H1 (cell line): ENCODE measurements around the gene MARCHF10. TPM values are rescaled to one million over a fixed set of nuclear protein-coding genes. Genes with fewer than 3 reads are reported as not detected.

Experiments
- CTCF ChIA-PET: fragments of 300-600 bp; sonication (Branson Sonifier 250); formaldehyde crosslinking; loops from one replicate; lab custom pipeline; 2021; ENCODE audit not compliant: partially characterized antibody; lab: Charles Lee
- POLR2A ChIA-PET: fragments of 300-600 bp; sonication (Branson Sonifier 250); formaldehyde crosslinking; loops from one replicate; lab custom pipeline; 2021; ENCODE audit warnings: inconsistent platforms; ENCODE audit not compliant: partially characterized antibody; lab: Charles Lee
- DNase-seq, 2 experiments: peaks; one replicate each; pipeline versions ENCODE4 v3.0.0 to v3.0.0-alpha.2; 2010 to 2022; ENCODE audit warnings: low spot score in 2 of 2, low read depth in 1 of 2, mixed read lengths in 1 of 2
- FAIRE-seq: peaks from 2 replicates; lab custom pipeline; 2011; peaks lifted over from hg19 to GRCh38; lab: Jason Lieb, UNC
- H2AFZ ChIP-seq: 2 replicates; pipeline ENCODE4 v1.8.1; 2012; ENCODE audit warnings: low read length, inconsistent platforms
- H2AK5ac ChIP-seq: 2 replicates; pipeline ENCODE4 v1.6.1; 2013; ENCODE audit warnings: low read depth, low read length
- H2BK120ac ChIP-seq: replicated peaks from 2 replicates; pipeline ENCODE3; 2013; ENCODE audit warnings: low read depth, low read length, inconsistent platforms
- H2BK12ac ChIP-seq: 2 replicates; pipeline ENCODE4 v1.6.1; 2013; ENCODE audit warnings: low read depth, low read length
- H2BK15ac ChIP-seq: 2 replicates; pipeline ENCODE4 v1.6.1; 2013; ENCODE audit warnings: low read length
- H2BK20ac ChIP-seq: 2 replicates; pipeline ENCODE4 v1.6.1; 2013; ENCODE audit warnings: low read length
- H2BK5ac ChIP-seq: 2 replicates; pipeline ENCODE4 v1.6.1; 2013; ENCODE audit warnings: low read depth, low read length
- H3K14ac ChIP-seq: 2 replicates; pipeline ENCODE4 v1.6.1; 2013; ENCODE audit warnings: inconsistent platforms; ENCODE audit not compliant: insufficient read length
- H3K18ac ChIP-seq: 2 replicates; pipeline ENCODE4 v1.6.1; 2013; ENCODE audit warnings: low read length; ENCODE audit errors: extremely low read depth
- H3K23ac ChIP-seq: 2 replicates; pipeline ENCODE4 v1.6.1; 2013; ENCODE audit warnings: inconsistent platforms; ENCODE audit not compliant: insufficient read length
- H3K23me2 ChIP-seq: 2 replicates; pipeline ENCODE4 v1.6.1; 2013; ENCODE audit warnings: low read depth, low read length
- H3K27ac ChIP-seq: 2 replicates; pipeline ENCODE4 v1.6.1; 2011; ENCODE audit warnings: low read depth, low read length, inconsistent platforms
- H3K27me3 ChIP-seq, 4 experiments: replicated peaks in 1 of 4; 1 replicate in 1 of 4; 2 replicates in 3 of 4; pipeline versions ENCODE4 v1.6.1 to v1.8.1; 2011 to 2013; ENCODE audit warnings: low read length in 3 of 4, mild to moderate bottlenecking in 3 of 4, inconsistent platforms in 2 of 4, mixed read lengths in 2 of 4, moderate library complexity in 1 of 4; ENCODE audit not compliant: control insufficient read depth in 3 of 4, insufficient read depth in 3 of 4; ENCODE audit errors: extremely low read depth in 1 of 4
- H3K36me3 ChIP-seq, 4 experiments: 2 replicates each; pipeline versions ENCODE4 v1.6.1 to v1.8.1; 2011 to 2013; ENCODE audit warnings: mild to moderate bottlenecking in 4 of 4, low read length in 3 of 4, moderate library complexity in 2 of 4, control low read depth in 1 of 4, inconsistent platforms in 1 of 4; ENCODE audit not compliant: insufficient read depth in 4 of 4, control insufficient read depth in 2 of 4
- H3K4ac ChIP-seq: replicated peaks from 2 replicates; pipeline ENCODE3; 2013; ENCODE audit warnings: low read length, low read depth, mixed read lengths, inconsistent platforms; ENCODE audit not compliant: insufficient read length
- H3K4me1 ChIP-seq, 4 experiments: replicated peaks in 1 of 4; 1 replicate in 1 of 4; 2 replicates in 3 of 4; pipeline versions ENCODE4 v1.6.1 to v1.8.1; 2011 to 2013; ENCODE audit warnings: low read length in 3 of 4, inconsistent platforms in 2 of 4, mixed read lengths in 1 of 4; ENCODE audit not compliant: insufficient read depth in 4 of 4, control insufficient read depth in 3 of 4
- H3K4me2 ChIP-seq, 2 experiments: 2 replicates each; pipeline versions ENCODE4 v1.6.1 to v1.8.1; 2011 to 2013; ENCODE audit warnings: low read depth in 2 of 2, low read length in 2 of 2, control low read depth in 1 of 2, inconsistent platforms in 1 of 2, mild to moderate bottlenecking in 1 of 2; ENCODE audit not compliant: insufficient read depth in 1 of 2
- H3K4me3 ChIP-seq, 4 experiments: fragments of 200-600, 300-600 bp in 1 of 4; sonication (generic), shearing (Covaris generic), sonication (Bioruptor Twin) in 1 of 4; 2 replicates each; pipeline versions ENCODE4 v1.5.1 to v1.8.1; 2011 to 2016; ENCODE audit warnings: low read length in 4 of 4, low read depth in 3 of 4, control low read depth in 2 of 4, inconsistent platforms in 2 of 4, mild to moderate bottlenecking in 2 of 4, mixed read lengths in 1 of 4, moderate library complexity in 1 of 4; ENCODE audit not compliant: insufficient read depth in 2 of 4; ENCODE audit errors: extremely low read depth in 1 of 4
- H3K56ac ChIP-seq: replicated peaks from 2 replicates; pipeline ENCODE3; 2013; ENCODE audit warnings: low read depth, mild to moderate bottlenecking, mixed read lengths, low read length, inconsistent platforms; ENCODE audit not compliant: insufficient read length
- H3K79me1 ChIP-seq: 2 replicates; pipeline ENCODE4 v1.6.1; 2013; ENCODE audit warnings: low read depth, low read length, control low read depth
- H3K79me2 ChIP-seq, 2 experiments: 2 replicates each; pipeline versions ENCODE4 v1.6.1 to v1.8.1; 2012 to 2013; ENCODE audit warnings: low read length in 2 of 2, mild to moderate bottlenecking in 2 of 2, inconsistent platforms in 1 of 2; ENCODE audit not compliant: insufficient read depth in 2 of 2, control insufficient read depth in 1 of 2
- H3K9ac ChIP-seq, 4 experiments: replicated peaks in 1 of 4; 1 replicate in 1 of 4; 2 replicates in 3 of 4; pipeline versions ENCODE4 v1.6.1 to v1.8.1; 2011 to 2013; ENCODE audit warnings: low read depth in 3 of 4, low read length in 3 of 4, control low read depth in 2 of 4, mild to moderate bottlenecking in 2 of 4, moderate library complexity in 2 of 4, inconsistent platforms in 1 of 4; ENCODE audit errors: extremely low read depth in 1 of 4
- H3K9me3 ChIP-seq, 2 experiments: 2 replicates each; pipeline versions ENCODE4 v1.6.1 to v1.8.1; 2012 to 2013; ENCODE audit warnings: mild to moderate bottlenecking in 2 of 2, moderate library complexity in 2 of 2, control low read depth in 1 of 2, inconsistent platforms in 1 of 2, low read depth in 1 of 2, low read length in 1 of 2, mixed read lengths in 1 of 2; ENCODE audit not compliant: insufficient read depth in 2 of 2
- H4K20me1 ChIP-seq, 2 experiments: replicated peaks in 1 of 2; 2 replicates each; pipeline versions ENCODE3 to v1.8.1; 2011 to 2013; ENCODE audit warnings: inconsistent platforms in 2 of 2, low read length in 2 of 2, mild to moderate bottlenecking in 1 of 2; ENCODE audit not compliant: insufficient read depth in 2 of 2, control insufficient read depth in 1 of 2
- H4K5ac ChIP-seq: 2 replicates; pipeline ENCODE4 v1.6.1; 2013; ENCODE audit warnings: low read length, low read depth, mixed read lengths, inconsistent platforms; ENCODE audit not compliant: insufficient read length
- H4K8ac ChIP-seq: 2 replicates; pipeline ENCODE4 v1.8.0; 2013; ENCODE audit warnings: mild to moderate bottlenecking, moderate library complexity, low read length, inconsistent platforms; ENCODE audit not compliant: insufficient read depth; ENCODE audit errors: extremely low read depth
- H4K91ac ChIP-seq: replicated peaks from 2 replicates; pipeline ENCODE3; 2013; ENCODE audit warnings: low read length, mixed read lengths, inconsistent platforms; ENCODE audit not compliant: insufficient read length
- EGR1 ChIP-seq: IDR thresholded peaks from 2 replicates; pipeline ENCODE4 v1.6.1; 2011; ENCODE audit warnings: low read depth, low read length, borderline replicate concordance
- GTF2F1 ChIP-seq: IDR thresholded peaks from 2 replicates; pipeline ENCODE4 v1.6.1; 2012; ENCODE audit warnings: low read depth, low read length, improper control_type of control experiment, borderline replicate concordance
- JUND ChIP-seq: IDR thresholded peaks from 2 replicates; pipeline ENCODE4 v1.6.1; 2011; ENCODE audit warnings: mild to moderate bottlenecking, improper control_type of control experiment, low read length
- POLR2A ChIP-seq, 2 experiments: IDR thresholded peaks; 1 replicate in 1 of 2; 2 replicates in 1 of 2; pipeline ENCODE4 v1.6.1; 2011; ENCODE audit warnings: low read depth in 2 of 2, low read length in 2 of 2, mild to moderate bottlenecking in 2 of 2; ENCODE audit errors: control extremely low read depth in 1 of 2
- POU5F1 ChIP-seq: IDR thresholded peaks from 2 replicates; pipeline ENCODE4 v1.6.1; 2011; ENCODE audit warnings: low read depth, mild to moderate bottlenecking, low read length, moderate library complexity
- RNF2 ChIP-seq: fragments of 200-900, 300-1000 bp; sonication (generic); IDR thresholded peaks from 2 replicates; pipeline ENCODE4 v1.7.1; 2016; ENCODE audit warnings: borderline replicate concordance, low read depth, mild to moderate bottlenecking, antibody characterized with exemption, low read length; ENCODE audit not compliant: poor library complexity, severe bottlenecking; ENCODE audit errors: missing control alignments
- SIX5 ChIP-seq: IDR thresholded peaks from 2 replicates; pipeline ENCODE4 v1.6.1; 2011; ENCODE audit warnings: mild to moderate bottlenecking, low read depth, low read length
- TAF7 ChIP-seq: optimal IDR thresholded peaks from 2 replicates; pipeline ENCODE3; 2011; ENCODE audit warnings: low read depth, mild to moderate bottlenecking, inconsistent platforms, low read length, moderate library complexity, borderline replicate concordance
- TBP ChIP-seq: IDR thresholded peaks from 2 replicates; pipeline ENCODE4 v1.6.1; 2011; ENCODE audit warnings: low read depth, low read length, improper control_type of control experiment
- WGBS, 2 experiments: shearing (Covaris generic) in 1 of 2; methylation state at CpG; one replicate each; pipeline versions ENCODE4 v1.1.6 to v1.1.7; 2013 to 2015; ENCODE audit warnings: low lambda C conversion rate in 2 of 2, mixed read lengths in 2 of 2, inconsistent platforms in 1 of 2, low coverage in 1 of 2, missing lambda C conversion rate in 1 of 2; ENCODE audit not compliant: insufficient replicate concordance in 2 of 2, insufficient coverage in 1 of 2, insufficient read length in 1 of 2; ENCODE audit errors: extremely low coverage in 1 of 2, missing lambda C conversion rate in 1 of 2; 5-methylcytosine and 5-hydroxymethylcytosine counted together
- polyA plus RNA-seq, 7 experiments: library from polyadenylated mRNA; depleted of rRNA in 3 of 7; stranded (reverse) in 5 of 7; unstranded in 2 of 7; fragments of >200 nt in 5 of 7; fragments of 200-250 nt in 2 of 7; gene quantifications; 1 replicate in 5 of 7; 2 replicates in 1 of 7; 4 replicates in 1 of 7; pipeline versions ENCODE4 v1.2.1 to v1.2.3, GENCODE V29; 2011 to 2013; ENCODE audit warnings: missing spikeins in 2 of 7, mixed read lengths in 2 of 7
- total RNA-seq: library from RNA; stranded (reverse); fragmentation: NEBNext Ultra II Directional; extraction: Animal tissue kit (Norgen Biotek cat#: 25700); gene quantifications from 2 replicates; pipeline ENCODE4 v1.2.1, GENCODE V29; 2021
- TF ChIP-seq, protein P1 (sequence below): IDR thresholded peaks from 2 replicates; pipeline ENCODE4 v1.6.1; 2012; ENCODE audit warnings: low read length, inconsistent platforms

The MARCHF10 gene
- total and polyA plus RNA-seq, 2 of the 8 experiments (the other 6 are each of a cell fraction or from before 2014, with no cell fraction given): 0.48 to 0.73 TPM

DNA sequence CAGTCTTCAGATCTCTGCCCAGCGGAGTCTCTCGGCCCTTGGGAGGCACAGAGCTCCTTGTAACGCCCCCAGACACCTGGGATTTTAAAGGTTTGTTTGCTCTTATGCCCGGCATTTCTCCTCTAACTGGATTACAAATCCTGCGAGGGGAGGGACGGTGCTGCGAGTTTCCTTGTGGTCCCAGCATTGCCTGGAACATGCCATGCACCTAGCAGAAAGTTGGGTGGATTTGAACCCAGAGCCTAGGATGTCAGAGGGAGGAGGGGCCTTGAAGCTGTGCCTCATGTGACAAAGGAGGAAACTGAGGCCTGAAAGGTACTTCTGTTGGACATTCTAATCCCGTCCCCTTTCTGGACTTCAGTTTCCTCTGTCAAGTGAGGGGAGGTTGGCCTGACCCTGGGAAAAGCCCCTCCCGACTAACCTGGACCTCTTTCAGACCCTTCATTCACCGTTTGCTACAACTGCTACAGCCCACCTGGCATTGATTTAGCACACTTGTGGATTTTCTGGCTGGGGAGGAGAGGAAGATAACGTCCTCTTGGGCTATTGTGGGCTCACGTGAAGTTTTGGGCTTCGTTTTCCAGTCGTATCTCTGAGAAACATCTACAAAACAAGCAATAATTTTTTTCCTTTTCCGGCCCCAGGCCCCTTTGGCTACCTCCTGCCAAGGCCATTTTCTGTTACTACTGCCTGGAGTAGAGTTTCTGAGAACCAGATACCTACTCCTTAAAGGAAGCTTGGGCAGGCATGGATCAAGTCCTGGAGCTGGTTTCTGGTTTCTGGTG is 149.8 kb downstream of the MARCHF10 start:
- no peak overlapping the region for H3K4me3 ChIP-seq
- no peak overlapping the region for H3K27ac ChIP-seq
- no peak overlapping the region for H3K56ac ChIP-seq
- 0 out of 2 replicates have a peak overlapping the region, but pooled peaks have one; percentile 65 for H2AK5ac ChIP-seq
- H3K36me3 ChIP-seq: no peaks in the 10 kb centered on the region
- no peak overlapping the region for H2BK5ac ChIP-seq
- H3K27me3 ChIP-seq: no peaks in the 10 kb centered on the region
- peaks cover 0 to 4% of the 10 kb centered on the region in 2 experiments; a peak in 1 of 4 replicates for H3K9me3 ChIP-seq
- H3K4ac ChIP-seq: no peak overlapping the region
- ChIA-PET CTCF (interaction anchor here (0.6 to 2.8 kb wide), 3 partner anchors 14 to 57 kb away, joined by 3 to 11 read pairs (median 4); no protein-coding TSS in a partner anchor), POLR2A (interaction anchor here (1.3 to 1.8 kb wide), 2 partner anchors 10 to 16 kb away, joined by 4 read pairs; no protein-coding TSS in a partner anchor)
- H3K14ac ChIP-seq: no peak overlapping the region
- 91% methylated on average over 15 of the region's 15 CpGs; no CpG with 5 or more reads in 1 of the 2 experiments for WGBS, 2 experiments
- no peak overlapping the region for H3K23ac ChIP-seq
- peaks cover 0 to 13% (median 8%) of the 10 kb centered on the region in 4 experiments; a peak in 6 of 7 replicates for H3K4me1 ChIP-seq
- DNase-seq (no peak), FAIRE-seq (no peak)
- H3K23me2 ChIP-seq: peaks cover 1% of the 10 kb centered on the region; the same call in 1 of the 2 replicates
- H2AFZ ChIP-seq: no peak overlapping the region
- no peaks in the 10 kb centered on the region for H4K20me1 ChIP-seq
- H4K91ac ChIP-seq: no peak overlapping the region
- no peak overlapping the region for H2BK20ac ChIP-seq
- H3K4me2 ChIP-seq: no peak overlapping the region
- no peak overlapping the region for H4K8ac ChIP-seq
- H2BK15ac ChIP-seq: no peak overlapping the region
- no peak overlapping the region for H4K5ac ChIP-seq
- no peaks in the 10 kb centered on the region; the same call in 1 of the 2 replicates for H3K79me1 ChIP-seq
- H2BK12ac ChIP-seq: no peak overlapping the region
- H3K9ac ChIP-seq: no peak overlapping the region
- no peak overlapping the region for H3K18ac ChIP-seq
- no peaks in the 10 kb centered on the region; a peak in 1 of 4 replicates for H3K79me2 ChIP-seq
- H2BK120ac ChIP-seq: no peak overlapping the region
- no peak for TF ChIP-seq GTF2F1
- TF ChIP-seq TBP: no peak
- TF ChIP-seq, protein P1, sequence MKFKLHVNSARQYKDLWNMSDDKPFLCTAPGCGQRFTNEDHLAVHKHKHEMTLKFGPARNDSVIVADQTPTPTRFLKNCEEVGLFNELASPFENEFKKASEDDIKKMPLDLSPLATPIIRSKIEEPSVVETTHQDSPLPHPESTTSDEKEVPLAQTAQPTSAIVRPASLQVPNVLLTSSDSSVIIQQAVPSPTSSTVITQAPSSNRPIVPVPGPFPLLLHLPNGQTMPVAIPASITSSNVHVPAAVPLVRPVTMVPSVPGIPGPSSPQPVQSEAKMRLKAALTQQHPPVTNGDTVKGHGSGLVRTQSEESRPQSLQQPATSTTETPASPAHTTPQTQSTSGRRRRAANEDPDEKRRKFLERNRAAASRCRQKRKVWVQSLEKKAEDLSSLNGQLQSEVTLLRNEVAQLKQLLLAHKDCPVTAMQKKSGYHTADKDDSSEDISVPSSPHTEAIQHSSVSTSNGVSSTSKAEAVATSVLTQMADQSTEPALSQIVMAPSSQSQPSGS: no peak
- no peak for TF ChIP-seq POLR2A (IDR thresholded peaks at IDR 0.05; ENCODE audit: control extremely low read depth in 1 of 2, low read depth in 2 of 2, low read length in 2 of 2)
- no peak for TF ChIP-seq EGR1
- TF ChIP-seq POU5F1: no peak
- no peak for TF ChIP-seq SIX5
- no peak for TF ChIP-seq RNF2
- TF ChIP-seq JUND: no peak
- TF ChIP-seq TAF7: no peak
